Liver (tissue), 9 donors: Measurements from ENCODE around the gene LDAH. TPM values are rescaled to one million over a fixed set of nuclear protein-coding genes. Genes with fewer than 3 reads are reported as not detected.

Experiments used
- DNase-seq: peaks from one replicate; pipeline ENCODE4 v3.0.0-alpha.2; 2017; ENCODE audit warnings: low spot score
- H3K27ac ChIP-seq, 2 donors: one replicate each; pipeline ENCODE4 v1.7.0; 2013; ENCODE audit warnings: inconsistent platforms in 2 of 2, low read length in 2 of 2, control low read depth in 1 of 2, low read depth in 1 of 2, mild to moderate bottlenecking in 1 of 2
- H3K27me3 ChIP-seq, 4 donors: one replicate each; pipeline versions ENCODE4 v1.6.1 to v1.7.0; 2013; ENCODE audit warnings: low read length in 3 of 4, inconsistent platforms in 1 of 4, mild to moderate bottlenecking in 1 of 4, moderate library complexity in 1 of 4; ENCODE audit not compliant: control insufficient read depth in 4 of 4, insufficient read depth in 4 of 4
- H3K36me3 ChIP-seq, 4 donors: one replicate each; pipeline versions ENCODE4 v1.6.1 to v1.7.0; 2013; ENCODE audit warnings: low read length in 3 of 4, mild to moderate bottlenecking in 3 of 4, low read depth in 1 of 4, moderate library complexity in 1 of 4; ENCODE audit not compliant: control insufficient read depth in 4 of 4, insufficient read depth in 3 of 4
- H3K4me1 ChIP-seq, 4 donors: one replicate each; pipeline versions ENCODE4 v1.6.1 to v1.7.0; 2013; ENCODE audit warnings: low read length in 3 of 4, mild to moderate bottlenecking in 3 of 4, moderate library complexity in 1 of 4; ENCODE audit not compliant: control insufficient read depth in 4 of 4, insufficient read depth in 4 of 4
- H3K4me3 ChIP-seq, 3 donors: one replicate each; pipeline versions ENCODE4 v1.6.1 to v1.7.0; 2013; ENCODE audit warnings: low read length in 3 of 3, control low read depth in 1 of 3, low read depth in 1 of 3, mild to moderate bottlenecking in 1 of 3
- H3K9ac ChIP-seq, 2 donors: one replicate each; pipeline ENCODE4 v1.7.0; 2013; ENCODE audit warnings: low read length in 2 of 2, mild to moderate bottlenecking in 2 of 2, moderate library complexity in 2 of 2, control low read depth in 1 of 2, low read depth in 1 of 2
- H3K9me3 ChIP-seq, 4 donors: one replicate each; pipeline versions ENCODE4 v1.6.1 to v1.7.0; 2013; ENCODE audit warnings: low read length in 3 of 4; ENCODE audit not compliant: control insufficient read depth in 4 of 4
- ATF3 ChIP-seq: IDR thresholded peaks from 2 replicates; pipeline ENCODE4 v1.6.1; 2016; ENCODE audit warnings: antibody characterized with exemption
- CTCF ChIP-seq: fragments of 150-350 bp; IDR thresholded peaks from 2 replicates; pipeline ENCODE4 v1.5.1; 2017; ENCODE audit warnings: improper control_type of control experiment, low read depth, low read length; ENCODE audit not compliant: missing input control
- EGR1 ChIP-seq, 2 donors: IDR thresholded peaks; 2 replicates each; pipeline ENCODE4 v1.6.1; 2016 to 2018; ENCODE audit warnings: antibody characterized with exemption in 2 of 2, low read depth in 2 of 2
- FOXA1 ChIP-seq: IDR thresholded peaks from 2 replicates; pipeline ENCODE4 v1.6.1; 2016; ENCODE audit warnings: antibody characterized with exemption
- FOXA2 ChIP-seq: IDR thresholded peaks from 2 replicates; pipeline ENCODE4 v1.6.1; 2016; ENCODE audit warnings: antibody characterized with exemption
- GABPA ChIP-seq, 2 donors: IDR thresholded peaks in 1 of 2; conservative IDR thresholded peaks in 1 of 2; 2 replicates each; pipeline ENCODE4 v1.6.1; 2016; ENCODE audit warnings: antibody characterized with exemption in 2 of 2, mild to moderate bottlenecking in 1 of 2, moderate library complexity in 1 of 2
- HNF4A ChIP-seq, 2 donors: conservative IDR thresholded peaks; 2 replicates each; pipeline ENCODE4 v1.6.1; 2016; ENCODE audit warnings: antibody characterized with exemption in 2 of 2, mild to moderate bottlenecking in 2 of 2
- JUND ChIP-seq, 2 donors: IDR thresholded peaks; 2 replicates each; pipeline ENCODE4 v1.6.1; 2016; ENCODE audit warnings: antibody characterized with exemption in 2 of 2
- REST ChIP-seq: IDR thresholded peaks from 2 replicates; pipeline ENCODE4 v1.6.1; 2016; ENCODE audit warnings: antibody characterized with exemption, mild to moderate bottlenecking
- RXRA ChIP-seq, 2 donors: IDR thresholded peaks; 2 replicates each; pipeline ENCODE4 v1.6.1; 2017 to 2018; ENCODE audit warnings: antibody characterized with exemption in 2 of 2, mild to moderate bottlenecking in 1 of 2
- SP1 ChIP-seq: IDR thresholded peaks from 2 replicates; pipeline ENCODE4 v1.6.1; 2018; ENCODE audit warnings: antibody characterized with exemption, mild to moderate bottlenecking
- TAF1 ChIP-seq: conservative IDR thresholded peaks from 2 replicates; pipeline ENCODE4 v1.6.1; 2016; ENCODE audit warnings: antibody characterized with exemption, mild to moderate bottlenecking
- YY1 ChIP-seq: IDR thresholded peaks from 2 replicates; pipeline ENCODE4 v1.6.1; 2016; ENCODE audit warnings: antibody characterized with exemption, mild to moderate bottlenecking
- ZBTB33 ChIP-seq: IDR thresholded peaks from 2 replicates; pipeline ENCODE4 v1.6.1; 2016; ENCODE audit warnings: antibody characterized with exemption
- WGBS: extraction: QIAGEN DNeasy Blood & Tissue Kit; methylation state at CpG from one replicate; pipeline ENCODE4 v1.1.7; 2013; 5-methylcytosine and 5-hydroxymethylcytosine counted together
- polyA plus RNA-seq, 2 donors: library from polyadenylated mRNA; stranded (reverse) in 1 of 2; unstranded in 1 of 2; fragments of 200-250 nt in 1 of 2; fragments of >200 nt in 1 of 2; fragmentation: Nextera tagmentation in 1 of 2; extraction: Ambion mirVana in 1 of 2; gene quantifications; one replicate each; pipeline versions ENCODE4 v1.2.1 to v1.2.3, GENCODE V29; 2013 to 2015
- total RNA-seq, 2 donors: library from RNA; depleted of rRNA; stranded (reverse); fragments of >200 nt; gene quantifications; one replicate each; pipeline ENCODE4 v1.2.3, GENCODE V29; 2014
- donor health status: healthy.
- donor health status: healthy.
- donor health status: healthy.
- donor health status: healthy.
- donor health status: healthy.

LDAH gene
- total and polyA plus RNA-seq, 4 donors, result 5.8 to 17.7 (median 9.7) TPM

- Histone ChIP-seq H3K27ac (no peak overlapping the region), H3K9ac (no peak overlapping the region), H3K4me1 (no peaks in the 10 kb centered on the region), H3K27me3 (no peaks in the 10 kb centered on the region), H3K36me3 (peaks cover 0 to 4% (median under 1%) of the 10 kb centered on the region in 4 donors), H3K4me3 (no peak overlapping the region), H3K9me3 (no peaks in the 10 kb centered on the region)
- DNase-seq, result no peak
- TF ChIP-seq HNF4A (conservative IDR thresholded peaks at IDR 0.05) (no peak), ATF3 (no peak), GABPA (IDR thresholded peaks at IDR 0.05 in 1 of 2, conservative IDR thresholded peaks at IDR 0.05 in 1 of 2) (no peak), FOXA2 (no peak), SP1 (no peak), EGR1 (IDR thresholded peaks at IDR 0.05; ENCODE audit: low read depth in 2 of 2) (no peak), YY1 (no peak), REST (no peak), ZBTB33 (no peak), FOXA1 (no peak), TAF1 (no peak)
- 99% methylated on average over 15 of the region's 15 CpGs for WGBS
Measured at GRCh38 chr2:20766798-20767644, 55.9 kb downstream of the LDAH start.

- 99% methylated on average over 1 of the region's 1 CpG for WGBS
Measured at GRCh38 chr2:20766213-20766612, 56.7 kb downstream of the LDAH start.

More at GRCh38 chr2:20766213-20766612, 56.7 kb downstream of the LDAH start:
- Histone ChIP-seq H3K9ac (no peak overlapping the region), H3K27ac (no peak overlapping the region), H3K36me3 (peaks cover 0 to 4% (median 0%) of the 10 kb centered on the region in 4 donors), H3K4me1 (no peaks in the 10 kb centered on the region), H3K4me3 (no peak overlapping the region), H3K9me3 (no peaks in the 10 kb centered on the region), H3K27me3 (no peaks in the 10 kb centered on the region)
- DNase-seq, result no peak
- TF ChIP-seq JUND (IDR thresholded peaks at IDR 0.05) (no peak), TAF1 (no peak), ZBTB33 (no peak), YY1 (no peak), FOXA2 (no peak), GABPA (IDR thresholded peaks at IDR 0.05 in 1 of 2, conservative IDR thresholded peaks at IDR 0.05 in 1 of 2) (no peak), RXRA (IDR thresholded peaks at IDR 0.05) (no peak), CTCF (no peak)
